Measurements from ENCODE around the gene MEIOC. TPM values are rescaled to one million over a fixed set of nuclear protein-coding genes. Genes with fewer than 3 reads are reported as not detected.

Gene MEIOC
- total and polyA plus RNA-seq, 2 of the 8 experiments (the other 6 are each of a cell fraction or from before 2014, with no cell fraction given), result 4.2 to 4.8 TPM

GRCh38 chr17:44647736-44648135 lies 8.5 kb upstream of the MEIOC start (continued):
- TF ChIP-seq SAP30 (IDR thresholded peaks at IDR 0.05; ENCODE audit: insufficient read depth, insufficient replicate concordance, low read length), result no peak
- no peak for TF ChIP-seq USF2 (IDR thresholded peaks at IDR 0.05; ENCODE audit: low read length)

Measured in H1 (cell line).